VCaP (cell line): ENCODE data around the gene NUDT13.

Experiments used
- H3K27ac ChIP-seq: fragments of 450-650 bp; 2 replicates; pipeline ENCODE4 v1.5.1; 2017
- CTCF ChIP-seq: fragments of 450-650 bp; conservative IDR thresholded peaks from 2 replicates; pipeline ENCODE4 v1.5.1; 2017; ENCODE audit warnings: mild to moderate bottlenecking, moderate library complexity

Gene NUDT13

GRCh38 chr10:73113551-73113950 lies 3.3 kb downstream of the NUDT13 start:
- TF ChIP-seq CTCF = no peak
- no peak overlapping the region for H3K27ac ChIP-seq

- TF ChIP-seq CTCF = no peak
- H3K27ac ChIP-seq = no peak overlapping the region
Observed at GRCh38 chr10:73116017-73116416, 5.8 kb downstream of the NUDT13 start.

- peak overlapping the region; percentile 33 for H3K27ac ChIP-seq
- TF ChIP-seq CTCF = no peak
Observed at GRCh38 chr10:73117976-73118743, 7.9 kb downstream of the NUDT13 start.

DNA sequence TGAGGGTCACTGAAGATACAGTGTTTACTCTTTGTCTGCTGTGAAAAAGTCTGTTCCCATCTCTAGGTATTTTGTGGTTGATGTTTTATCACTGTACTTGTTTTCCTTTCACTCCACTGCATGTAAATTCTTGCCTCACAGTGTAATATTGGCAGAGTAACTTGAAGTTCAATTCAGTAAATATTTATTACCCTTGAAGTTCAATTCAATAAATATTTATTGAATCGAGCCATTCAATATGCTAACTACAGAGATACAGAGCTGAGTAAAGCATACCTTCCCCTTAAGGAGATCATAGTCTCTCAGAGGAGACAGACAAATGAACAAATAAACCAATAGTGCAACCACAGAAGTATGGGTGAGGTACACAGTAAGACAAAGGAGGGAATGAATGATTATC lies 9.2 kb downstream of the NUDT13 start:
- TF ChIP-seq CTCF = no peak
- H3K27ac ChIP-seq = peak overlapping the region; percentile 33; the same call in 1 of the 2 replicates

GRCh38 chr10:73119952-73120351 lies 9.7 kb downstream of the NUDT13 start:
- peak overlapping the region; percentile 33; the same call in 1 of the 2 replicates for H3K27ac ChIP-seq
- TF ChIP-seq CTCF = no peak

DNA sequence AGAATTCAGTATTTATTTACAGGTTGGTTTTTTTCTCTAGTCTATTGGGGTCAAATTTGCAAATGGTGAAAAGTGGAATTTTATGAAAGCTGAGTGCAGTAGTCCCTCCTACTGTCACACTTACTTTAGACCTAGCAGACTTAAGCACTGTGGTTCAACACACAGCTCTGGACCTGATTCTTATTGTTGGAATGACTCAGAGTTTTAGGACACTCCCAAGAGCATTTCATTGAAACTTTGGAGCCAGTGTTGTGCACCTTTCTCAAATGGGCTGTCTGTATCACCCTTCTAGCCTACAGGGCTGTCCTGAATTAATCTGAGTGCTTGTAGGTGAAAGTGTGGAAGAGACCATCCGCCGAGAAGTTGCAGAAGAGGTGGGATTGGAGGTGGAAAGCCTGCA lies 16.1 kb downstream of the NUDT13 start:
- H3K27ac ChIP-seq = no peak overlapping the region

GRCh38 chr10:73131301-73131700 lies 21.0 kb downstream of the NUDT13 start:
- peak overlapping the region; percentile 48 for H3K27ac ChIP-seq
- no peak for TF ChIP-seq CTCF

More for the DNA sequence above, 16.1 kb downstream of the NUDT13 start:
- TF ChIP-seq CTCF = no peak
